ENCODE measurements around the gene ROGDI.

The ROGDI gene

GRCh38 chr16:4813251-4814003, 11.0 kb upstream of the ROGDI start:
- Histone ChIP-seq H3K36me3 (ENCODE audit: control insufficient read depth in 2 of 2, insufficient read depth in 1 of 2, low read length in 2 of 2) (peaks cover 32 to 71% of the 10 kb centered on the region in 2 experiments; a peak in 2 of 3 replicates), H3K27ac (ENCODE audit: extremely low read depth, low read depth, low read length) (no peak overlapping the region), H3K4me3 (ENCODE audit: low read depth, low read length) (no peak overlapping the region), H3K9me3 (ENCODE audit: control insufficient read depth, insufficient read depth, low read depth, low read length) (no peaks in the 10 kb centered on the region), H3K4me1 (ENCODE audit: control insufficient read depth, insufficient read depth, low read length) (no peaks in the 10 kb centered on the region)
- TF ChIP-seq ZFP37 (tag by site-specific recombination; IDR thresholded peaks at IDR 0.05) (no peak), ZNF37A (tag by site-specific recombination; IDR thresholded peaks at IDR 0.05) (no peak), ZNF610 (tag by site-specific recombination; IDR thresholded peaks at IDR 0.05; ENCODE audit: borderline replicate concordance) (no peak), ZNF341 (tag by site-specific recombination; IDR thresholded peaks at IDR 0.05; ENCODE audit: low read depth) (no peak), ZNF416 (tag by site-specific recombination; IDR thresholded peaks at IDR 0.05) (no peak), ZNF555 (tag by site-specific recombination; conservative IDR thresholded peaks at IDR 0.05) (no peak)
- CTCF ChIA-PET, result interaction anchor here (0.6 kb wide), 1 partner anchor 954 kb away, joined by 4 read pairs; no protein-coding TSS in a partner anchor
- POLR2A ChIA-PET, result interaction anchor here (0.6 kb wide), 1 partner anchor 99 kb away, joined by 5 read pairs; no protein-coding TSS in a partner anchor

GRCh38 chr16:4811773-4812172, 9.3 kb upstream of the ROGDI start:
- ChIA-PET POLR2A (interaction anchor here (0.5 to 1.0 kb wide), 2 partner anchors 9 to 68 kb away, joined by 3 to 10 read pairs; partner anchors contain the start of gene ROGDI), CTCF (interaction anchor here (0.8 kb wide), 1 partner anchor 10 kb away, joined by 5 read pairs; no protein-coding TSS in a partner anchor)

GRCh38 chr16:4811242-4811641, 8.8 kb upstream of the ROGDI start:
- CTCF ChIA-PET, result no interaction called here

More at GRCh38 chr16:4811773-4812172, 9.3 kb upstream of the ROGDI start:
- H3K4me1 ChIP-seq (ENCODE audit: control insufficient read depth, insufficient read depth, low read length), result no peaks in the 10 kb centered on the region
- peaks cover 44 to 73% of the 10 kb centered on the region in 2 experiments for H3K36me3 ChIP-seq (ENCODE audit: control insufficient read depth in 2 of 2, insufficient read depth in 1 of 2, low read length in 2 of 2)
- H3K9me3 ChIP-seq (ENCODE audit: control insufficient read depth, insufficient read depth, low read depth, low read length), result no peaks in the 10 kb centered on the region
- TF ChIP-seq ZNF692 (tag by site-specific recombination; IDR thresholded peaks at IDR 0.05), result no peak
- TF ChIP-seq ZFP69B (tag by site-specific recombination; IDR thresholded peaks at IDR 0.05), result no peak
- TF ChIP-seq ZNF580 (tag by site-specific recombination; IDR thresholded peaks at IDR 0.05), result no peak
- no peak overlapping the region for H3K27ac ChIP-seq (ENCODE audit: extremely low read depth, low read depth, low read length)
- no peak overlapping the region for H3K4me3 ChIP-seq (ENCODE audit: low read depth, low read length)

GRCh38 chr16:4806280-4806679, 3.8 kb upstream of the ROGDI start:
- TF ChIP-seq ZFP41 (tag by site-specific recombination; IDR thresholded peaks at IDR 0.05; ENCODE audit: borderline replicate concordance) (no peak), ZNF121 (tag by site-specific recombination; IDR thresholded peaks at IDR 0.05) (peak; percentile 99)
- CTCF ChIA-PET, result interaction anchor here (0.6 to 0.7 kb wide), 2 partner anchors 56 to 98 kb away, joined by 3 read pairs; no protein-coding TSS in a partner anchor
- no peak overlapping the region for H3K27ac ChIP-seq (ENCODE audit: extremely low read depth, low read depth, low read length)
- no peak overlapping the region for H3K4me3 ChIP-seq (ENCODE audit: low read depth, low read length)
- H3K4me1 ChIP-seq (ENCODE audit: control insufficient read depth, insufficient read depth, low read length), result peaks cover 3% of the 10 kb centered on the region; the same call in 1 of the 2 replicates
- H3K36me3 ChIP-seq (ENCODE audit: control insufficient read depth in 2 of 2, insufficient read depth in 1 of 2, low read length in 2 of 2), result peaks cover 36 to 53% of the 10 kb centered on the region in 2 experiments
- H3K9me3 ChIP-seq (ENCODE audit: control insufficient read depth, insufficient read depth, low read depth, low read length), result no peaks in the 10 kb centered on the region
- POLR2A ChIA-PET, result interaction anchor here (1.3 kb wide), 1 partner anchor 72 kb away, joined by 3 read pairs; the partner anchor contains the start of genes ANKS3 and DNAAF8

More at GRCh38 chr16:4811242-4811641, 8.8 kb upstream of the ROGDI start:
- H3K36me3 ChIP-seq (ENCODE audit: control insufficient read depth in 2 of 2, insufficient read depth in 1 of 2, low read length in 2 of 2), result peaks cover 47 to 73% of the 10 kb centered on the region in 2 experiments
- POLR2A ChIA-PET, result interaction anchor here (1.0 kb wide), 1 partner anchor 9 kb away, joined by 3 read pairs; the partner anchor contains the start of gene ROGDI
- H3K4me1 ChIP-seq (ENCODE audit: control insufficient read depth, insufficient read depth, low read length), result no peaks in the 10 kb centered on the region
- no peak overlapping the region for H3K4me3 ChIP-seq (ENCODE audit: low read depth, low read length)
- no peak overlapping the region for H3K27ac ChIP-seq (ENCODE audit: extremely low read depth, low read depth, low read length)
- no peaks in the 10 kb centered on the region for H3K9me3 ChIP-seq (ENCODE audit: control insufficient read depth, insufficient read depth, low read depth, low read length)
- no peak for TF ChIP-seq ZNF132 (tag by site-specific recombination; IDR thresholded peaks at IDR 0.05; ENCODE audit: borderline replicate concordance)
- no peak for TF ChIP-seq ZNF785 (tag by site-specific recombination; IDR thresholded peaks at IDR 0.05)
- TF ChIP-seq ZNF114 (tag by site-specific recombination; IDR thresholded peaks at IDR 0.05), result no peak

All from HEK293 (cell line).